Stromal cell of bone marrow (primary cell): ENCODE results near the gene CHI3L2.

Experiments
- DNase-seq: peaks from one replicate; pipeline ENCODE4 v3.0.0-alpha.2; 2012; ENCODE audit warnings: low read depth

The CHI3L2 gene

DNA sequence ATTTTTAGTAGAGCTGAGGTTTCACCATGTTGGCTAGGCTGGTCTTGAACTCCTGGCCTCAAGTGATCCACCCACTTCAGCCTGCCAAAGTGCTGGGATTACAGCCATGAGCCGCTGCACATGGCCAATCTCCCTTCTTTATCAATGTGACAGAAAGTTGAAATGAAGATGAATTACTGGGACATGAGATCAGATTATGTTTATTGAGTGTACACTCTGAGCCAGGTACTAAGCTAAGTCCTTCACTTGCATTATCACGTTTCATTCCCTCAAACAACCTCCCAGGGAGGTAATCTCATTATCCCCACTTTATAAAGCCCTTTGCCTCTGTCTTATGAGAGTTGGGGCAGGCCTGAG lies 6.3 kb upstream of the CHI3L2 start:
- no peak for DNase-seq

DNA sequence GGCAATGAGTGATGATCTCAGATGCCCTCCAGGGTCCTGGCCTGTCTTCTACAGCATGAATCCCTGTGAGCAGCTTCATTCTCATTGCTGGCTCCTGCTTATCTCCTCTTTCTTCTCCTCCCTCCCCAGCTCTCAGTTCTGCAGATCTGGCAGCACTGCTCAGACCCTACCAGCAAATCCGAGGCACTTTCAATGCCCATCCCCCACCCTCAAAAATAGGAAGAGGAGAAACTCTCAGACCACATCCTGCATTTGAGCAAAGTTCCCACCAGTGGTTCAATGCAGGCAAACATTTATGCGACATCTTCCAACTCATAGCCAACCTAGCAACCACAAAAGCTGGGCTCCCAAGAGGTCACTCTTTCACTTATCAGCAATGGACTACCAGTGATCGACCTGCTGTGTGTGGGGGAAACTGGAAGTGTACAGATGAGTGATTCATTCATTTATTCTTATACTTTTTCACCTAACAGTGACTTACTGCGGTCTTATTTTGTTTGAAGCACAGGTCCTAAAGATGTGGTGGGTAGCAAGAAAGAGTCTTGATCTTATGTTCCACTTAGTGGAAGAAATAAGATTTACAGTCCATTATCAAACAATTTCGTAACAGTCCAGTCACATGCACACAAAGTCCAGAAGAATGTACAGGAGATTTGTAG lies 5.8 kb upstream of the CHI3L2 start:
- no peak for DNase-seq

DNA sequence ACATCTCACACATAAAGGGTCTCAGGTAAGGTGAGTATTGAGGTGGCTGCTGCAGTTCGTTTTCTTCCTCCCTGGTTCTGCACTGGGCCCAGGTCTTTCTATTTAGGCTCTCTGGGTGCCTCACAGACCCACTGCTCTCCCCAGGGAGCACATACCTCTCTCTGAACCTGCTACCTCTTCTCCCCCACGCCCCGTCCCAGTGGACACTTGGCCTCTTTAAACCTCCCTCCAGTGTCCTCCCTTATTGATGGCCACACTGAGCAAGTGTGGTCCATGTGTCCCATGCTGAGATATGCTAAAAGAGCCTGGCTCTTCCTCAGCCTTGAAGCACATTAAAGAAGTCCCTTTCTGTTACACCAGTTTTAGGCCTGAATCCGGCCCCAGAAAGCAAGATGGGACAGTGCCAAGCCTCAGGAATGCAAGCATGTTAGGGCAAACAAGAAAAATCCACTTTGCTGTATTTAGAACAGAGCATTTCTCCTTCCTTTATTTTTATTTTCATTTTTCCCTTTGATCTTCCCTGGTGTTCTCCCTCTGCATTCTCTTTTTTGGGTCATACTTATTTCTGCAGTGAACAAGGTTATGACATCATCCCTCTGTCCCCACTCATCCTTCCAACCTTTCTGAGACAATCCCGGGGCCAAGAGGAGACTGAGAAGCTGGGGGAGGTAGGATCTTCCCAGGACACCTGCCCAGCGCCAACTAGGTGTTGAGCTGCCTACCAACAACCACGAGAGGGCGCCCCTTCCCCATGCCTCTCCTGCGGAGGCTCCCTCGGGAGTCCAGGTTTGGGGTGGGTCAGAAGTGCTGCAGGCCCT lies 5.0 kb upstream of the CHI3L2 start:
- no peak for DNase-seq

DNA sequence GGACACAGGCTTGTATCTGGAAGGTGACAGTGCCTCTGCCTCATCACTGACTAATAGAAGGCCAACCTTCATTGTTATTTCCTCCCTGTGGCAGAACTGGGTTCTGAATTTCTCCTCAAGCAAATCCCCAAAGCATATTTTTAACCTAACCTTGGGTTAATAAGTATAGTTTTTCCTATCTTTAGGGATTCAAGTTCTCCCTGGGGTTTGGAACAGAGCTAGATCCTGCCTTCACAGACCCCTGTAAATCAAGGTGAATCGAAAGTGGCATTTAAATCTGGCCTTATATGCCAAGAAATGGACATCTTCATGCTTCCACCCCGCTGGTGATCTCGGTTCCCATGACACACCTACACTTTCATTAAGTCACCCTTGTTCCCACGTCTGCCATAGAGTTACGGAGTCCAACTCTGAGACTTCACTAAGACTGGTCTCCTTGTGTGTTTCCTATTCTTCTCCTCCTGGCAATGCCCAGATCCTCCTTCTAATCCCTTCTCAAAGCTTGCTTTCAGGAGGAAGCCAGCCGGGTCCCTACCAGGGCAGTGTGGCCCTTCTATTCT lies 4.3 kb upstream of the CHI3L2 start:
- no peak for DNase-seq

DNA sequence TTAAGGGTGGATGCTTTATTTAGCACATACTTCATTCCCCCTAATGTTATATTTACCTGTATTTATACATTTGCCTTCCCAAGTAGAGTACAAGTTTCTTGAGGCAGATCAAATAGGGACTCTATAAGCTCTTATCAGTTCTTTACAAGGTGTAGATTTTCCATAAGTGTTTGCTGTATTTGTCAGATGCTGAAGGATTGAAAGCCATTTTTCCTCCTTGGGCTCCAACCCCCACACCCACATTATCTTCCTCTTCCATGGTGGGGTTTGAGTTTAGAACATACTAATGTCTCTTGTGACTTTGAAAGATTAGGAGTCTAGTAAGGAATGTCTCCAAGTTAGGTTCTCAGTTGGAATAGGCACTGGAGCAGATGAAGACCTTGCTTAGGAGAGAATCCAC lies 2.4 kb upstream of the CHI3L2 start:
- no peak for DNase-seq

DNA sequence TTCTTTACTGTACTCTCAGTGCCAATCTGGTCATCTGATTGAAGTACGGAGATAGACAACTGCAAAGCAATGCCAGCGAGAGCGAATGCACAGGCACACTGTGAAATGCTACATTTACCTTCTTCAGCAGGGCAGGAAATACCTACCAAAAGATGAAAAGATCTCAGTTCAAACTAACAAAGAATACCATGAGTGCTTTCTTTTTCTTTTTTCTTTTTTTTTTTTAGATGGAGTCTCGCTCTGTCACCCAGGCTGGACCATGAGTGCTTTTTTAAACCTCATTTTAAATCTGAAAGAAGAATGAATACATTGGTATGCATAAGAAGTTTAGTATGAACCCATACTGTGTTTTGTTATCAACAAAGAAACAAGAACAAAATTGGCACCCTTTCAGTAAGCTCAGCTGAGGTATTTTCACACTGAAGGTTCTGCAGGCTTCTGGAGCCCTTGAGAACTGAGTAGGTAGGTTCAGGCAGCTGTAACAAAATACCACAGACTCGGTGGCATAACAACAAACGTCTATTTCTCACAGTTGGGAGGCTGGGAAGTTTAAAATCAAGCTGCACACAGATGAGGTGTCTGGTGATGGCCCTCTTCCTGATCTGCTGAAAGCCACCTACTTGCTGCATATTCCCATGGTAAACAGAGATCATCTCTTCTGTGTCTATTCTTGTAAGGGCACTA lies 1.7 kb upstream of the CHI3L2 start:
- DNase-seq, result no peak

DNA sequence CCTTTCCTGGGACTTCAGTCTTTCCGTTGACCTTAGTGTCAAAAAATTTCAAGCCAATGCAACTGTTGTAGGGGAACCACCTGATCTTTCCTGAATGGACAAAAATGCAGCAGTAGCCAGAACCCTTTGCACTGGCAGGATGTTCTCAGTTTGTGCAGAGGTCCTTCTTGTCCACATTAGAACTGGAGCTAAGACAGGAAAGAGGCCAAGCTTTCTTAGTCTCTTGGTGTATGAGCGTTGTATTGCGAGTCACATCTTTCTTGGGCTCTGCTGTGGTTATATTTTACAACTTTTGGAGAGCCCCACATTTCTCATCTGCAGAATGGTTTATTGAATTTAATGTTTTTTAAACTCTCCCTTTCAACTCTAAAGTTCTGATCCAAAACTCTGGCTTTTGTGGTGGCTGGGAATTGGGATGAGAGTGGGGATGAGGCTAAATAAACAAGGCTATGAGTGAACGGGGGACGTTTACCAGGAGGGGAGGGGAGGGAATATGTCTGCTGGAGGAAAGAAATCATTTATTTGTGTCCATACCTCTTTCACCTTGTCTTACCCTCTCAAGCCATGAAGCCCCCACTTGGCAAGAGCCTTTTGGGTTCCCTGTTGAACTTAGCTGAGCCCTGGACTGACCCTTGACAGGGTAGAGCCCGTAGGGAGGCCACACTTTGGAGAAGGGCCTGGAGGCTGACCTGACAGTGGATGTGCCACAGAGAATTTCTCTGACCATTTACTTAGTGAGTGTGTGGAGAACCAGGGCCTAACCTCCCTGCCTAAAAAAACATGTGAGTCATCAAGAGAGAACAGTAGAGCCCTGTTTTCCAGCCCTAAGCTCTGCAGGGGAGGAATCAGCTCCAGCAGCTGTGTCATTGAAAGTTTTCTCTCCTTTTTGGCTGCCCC lies 586 bp downstream of the CHI3L2 start:
- peak; percentile 95 for DNase-seq

DNA sequence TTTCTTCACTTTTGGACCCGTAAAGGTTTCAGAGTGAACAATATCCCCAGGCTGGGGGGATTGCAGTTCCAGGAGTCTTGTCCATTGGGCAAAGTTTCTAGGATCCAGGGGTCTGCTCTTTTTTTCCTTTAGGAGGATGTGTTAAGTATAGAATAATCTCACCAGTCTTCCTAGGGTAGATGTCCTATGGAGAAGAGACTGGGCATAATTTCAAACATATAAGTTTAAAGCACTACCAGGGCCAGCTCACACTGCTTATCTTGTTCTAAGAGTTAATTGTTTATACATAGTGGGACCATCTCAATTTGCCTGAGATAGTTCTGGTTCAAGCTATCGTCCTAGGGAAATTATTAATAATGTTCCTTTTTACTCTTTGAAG lies 1.2 kb downstream of the CHI3L2 start:
- no peak for DNase-seq

DNA sequence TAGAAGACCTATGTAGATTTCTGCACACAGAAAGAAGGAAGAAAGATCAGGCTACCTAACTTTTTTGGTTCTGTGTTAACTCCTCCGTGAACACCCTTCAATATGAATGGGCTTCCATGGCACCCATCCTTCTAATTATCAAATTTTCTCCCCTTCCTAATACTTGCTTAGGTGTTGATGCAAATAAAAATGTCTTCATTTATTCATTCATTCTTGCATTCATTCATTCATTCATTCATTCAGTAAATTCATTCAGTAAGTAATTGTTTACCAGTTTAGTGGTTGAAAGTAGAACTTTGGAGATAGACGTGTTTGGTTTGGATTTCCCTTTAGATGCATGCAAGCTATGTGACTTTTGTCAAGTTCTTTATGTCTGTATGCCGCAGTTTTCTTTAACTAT lies 4.6 kb downstream of the CHI3L2 start:
- no peak for DNase-seq

DNA sequence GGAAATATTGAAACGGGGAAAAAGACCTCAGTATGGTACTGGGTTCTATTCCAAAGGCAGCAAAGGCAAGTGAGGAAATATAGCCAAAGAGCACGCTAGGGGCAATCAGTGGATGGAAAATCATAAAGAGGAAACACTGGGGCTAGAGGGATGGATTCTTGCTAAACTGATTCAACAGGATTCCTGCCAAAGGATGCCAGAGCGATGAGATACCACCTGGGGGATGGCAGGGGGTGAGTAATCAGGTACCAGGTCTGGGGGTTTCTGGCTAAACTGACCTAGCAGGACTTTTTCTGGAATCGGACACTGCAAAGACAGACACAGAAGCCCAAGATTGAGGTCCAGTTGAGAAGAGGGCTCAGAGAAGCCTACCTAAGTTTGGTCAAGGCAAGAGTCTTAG lies 6.7 kb downstream of the CHI3L2 start:
- no peak for DNase-seq

DNA sequence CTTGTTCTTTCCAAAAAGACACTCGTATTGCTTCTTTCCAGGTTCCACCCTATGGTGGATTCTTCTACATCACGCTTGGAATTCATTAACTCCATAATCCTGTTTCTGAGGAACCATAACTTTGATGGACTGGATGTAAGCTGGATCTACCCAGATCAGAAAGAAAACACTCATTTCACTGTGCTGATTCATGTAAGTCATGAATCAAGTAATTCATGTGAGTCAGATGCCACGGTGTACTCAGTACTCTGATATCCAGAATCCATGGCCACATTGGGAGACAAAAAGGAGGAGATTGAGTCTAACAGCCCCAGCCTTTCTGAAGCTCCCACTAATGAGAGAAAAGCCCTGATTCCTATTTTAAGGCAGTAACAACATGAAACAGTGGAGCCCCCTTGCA lies 7.4 kb downstream of the CHI3L2 start:
- DNase-seq, result peak; percentile 78

DNA sequence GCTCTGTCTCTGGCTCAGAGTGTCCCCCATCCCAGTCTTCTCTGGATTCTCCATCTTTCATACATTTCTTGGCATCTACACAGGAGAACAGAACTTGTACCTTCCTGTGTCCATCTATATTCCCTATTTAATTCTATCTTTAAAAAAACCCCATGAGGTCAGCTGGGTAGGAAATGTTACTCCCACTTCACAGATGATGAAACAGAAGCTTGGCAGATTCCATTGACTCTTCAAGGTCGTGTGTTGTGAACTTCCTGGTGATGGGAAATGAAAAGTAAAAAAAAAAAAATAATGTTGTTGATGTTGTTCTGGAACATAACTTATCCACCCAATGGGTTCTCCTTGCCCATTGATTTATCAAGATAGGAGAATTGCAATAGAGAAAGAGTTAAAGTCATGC lies 8.9 kb downstream of the CHI3L2 start:
- DNase-seq, result no peak

DNA sequence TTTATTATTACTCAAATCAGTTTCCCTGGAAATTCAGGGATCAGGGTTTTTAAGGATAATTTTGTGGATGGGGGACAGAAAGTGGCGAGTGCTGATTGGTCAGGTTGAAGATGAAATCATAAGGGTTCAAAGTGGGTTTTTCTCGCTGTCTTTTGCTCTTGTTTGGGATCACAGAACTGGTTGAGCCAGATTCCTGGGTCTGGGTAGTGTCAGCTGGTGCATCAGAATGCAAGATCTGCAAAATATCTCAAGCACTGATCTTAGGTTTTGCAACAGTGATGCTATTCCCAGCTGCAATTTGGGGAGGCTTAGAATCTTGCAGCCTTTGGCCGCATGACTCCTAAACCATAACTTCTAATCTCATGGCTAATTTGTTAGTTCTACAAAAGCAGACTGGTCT lies 9.3 kb downstream of the CHI3L2 start:
- DNase-seq, result no peak

DNA sequence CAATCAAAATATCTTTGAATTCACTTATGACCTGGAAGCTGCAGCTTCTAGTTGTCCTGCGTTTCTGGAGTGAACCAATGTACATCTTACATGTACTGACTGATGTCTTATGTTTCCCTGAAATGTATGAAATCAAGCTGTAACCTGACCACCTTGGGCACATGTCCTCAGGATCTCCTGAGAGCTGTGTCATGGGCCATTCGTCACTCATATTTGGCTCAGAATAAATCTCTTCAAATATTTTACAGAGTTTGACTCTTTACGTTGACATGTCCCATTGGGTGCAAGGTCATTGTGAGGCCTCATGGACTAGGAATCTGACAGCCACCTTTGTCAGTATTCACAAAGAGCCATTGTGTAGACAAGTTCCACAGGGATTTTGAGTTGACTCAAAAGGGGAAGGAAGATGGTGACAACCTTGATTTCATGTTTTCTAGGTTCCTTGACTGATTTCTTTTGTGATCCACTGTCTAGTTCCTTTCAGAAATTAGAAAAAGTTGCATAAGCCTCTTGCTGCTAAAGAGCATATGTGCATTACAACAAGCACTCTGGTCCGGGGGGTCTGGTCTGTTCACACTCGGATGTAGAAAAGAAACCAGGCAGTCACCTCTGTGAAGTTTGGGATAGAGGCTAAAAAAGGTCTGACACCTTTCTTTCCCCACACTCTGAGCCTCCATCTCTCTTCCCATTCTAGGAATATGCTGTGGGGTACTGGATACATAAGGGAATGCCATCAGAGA lies 10.7 kb downstream of the CHI3L2 start:
- DNase-seq, result no peak

DNA sequence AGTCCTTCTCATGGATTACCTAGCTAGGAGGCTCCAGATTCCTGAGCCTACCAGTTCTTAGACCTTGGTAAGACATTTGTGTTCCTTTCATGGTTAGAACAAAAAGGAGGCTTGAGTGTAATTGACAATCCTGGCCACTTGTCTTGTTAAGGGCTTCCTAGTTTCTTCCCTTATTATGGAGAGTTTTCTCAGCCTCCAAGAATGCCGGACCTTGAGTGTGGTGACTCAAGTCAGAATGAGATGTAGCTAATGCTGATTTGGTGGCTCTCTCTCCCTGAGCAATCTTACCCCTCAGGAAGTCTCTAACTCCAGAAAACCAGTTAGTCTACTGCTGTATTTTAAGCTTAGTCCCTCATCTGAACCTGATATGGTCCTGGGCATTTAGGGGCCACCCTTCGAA lies 14.3 kb downstream of the CHI3L2 start:
- DNase-seq, result no peak

DNA sequence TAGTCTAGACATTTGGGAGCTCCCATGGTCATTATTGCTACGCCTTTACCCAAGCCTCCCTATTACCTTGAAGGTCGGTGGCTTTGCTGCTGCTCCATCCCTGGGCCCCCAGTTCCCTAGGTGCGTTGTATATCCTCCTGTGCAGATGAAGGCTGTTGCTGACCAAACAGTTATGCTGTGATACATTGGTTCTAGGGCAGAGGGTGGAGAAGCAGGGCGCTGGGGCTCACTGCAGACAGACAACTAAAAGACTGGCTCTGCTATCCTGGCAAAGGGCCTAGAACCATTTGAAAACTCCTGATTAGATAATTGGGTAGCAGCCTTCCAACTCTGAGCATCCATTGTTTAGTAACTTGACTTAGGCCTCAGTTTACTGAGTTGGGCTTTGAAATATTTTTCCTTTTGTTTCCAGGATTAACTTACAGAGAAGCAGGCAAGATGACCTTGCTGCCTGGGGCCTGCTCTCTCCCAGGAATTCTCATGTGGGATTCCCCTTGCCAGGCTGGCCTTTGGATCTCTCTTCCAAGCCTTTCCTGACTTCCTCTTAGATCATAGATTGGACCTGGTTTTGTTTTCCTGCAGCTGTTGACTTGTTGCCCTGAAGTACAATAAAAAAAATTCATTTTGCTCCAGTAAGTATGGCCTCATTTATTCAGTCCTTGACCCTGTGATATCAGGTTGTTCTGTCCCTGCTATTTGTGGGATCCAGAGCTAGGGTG lies 15.5 kb downstream of the CHI3L2 start:
- DNase-seq, result no peak

DNA sequence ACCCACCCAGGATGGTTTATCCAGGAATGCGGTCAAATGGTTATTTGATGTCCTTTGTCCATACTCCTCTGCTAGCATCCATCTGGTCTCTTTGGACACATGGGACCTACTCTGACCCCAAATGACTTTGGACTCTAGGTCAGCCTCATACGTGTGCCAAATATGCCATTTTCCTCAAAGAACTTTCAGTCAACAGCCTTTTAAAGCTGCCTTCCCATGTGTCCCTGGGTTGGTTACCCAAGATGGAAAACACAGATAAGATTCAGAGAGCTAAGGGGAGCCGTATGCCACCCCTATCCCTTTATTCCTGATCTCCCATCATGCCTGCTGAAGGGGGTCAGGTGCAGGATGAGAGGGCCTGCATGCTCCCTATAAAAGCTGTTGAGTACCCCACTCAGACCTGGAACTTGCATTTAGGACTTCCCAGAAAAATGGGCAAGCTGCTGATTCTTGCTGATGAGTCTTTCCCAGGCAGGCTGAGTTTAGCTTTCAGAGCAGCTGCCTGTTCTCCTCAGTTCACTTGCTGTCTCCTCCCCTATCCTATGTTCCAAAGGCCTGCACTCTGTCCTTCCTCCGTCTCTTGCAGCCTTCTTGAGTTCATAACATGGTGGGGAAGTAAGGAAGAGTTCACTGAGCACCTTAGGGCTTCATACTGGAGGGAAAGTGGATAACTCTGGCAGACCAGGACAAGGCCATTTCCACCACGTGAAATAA lies 19.8 kb downstream of the CHI3L2 start:
- no peak for DNase-seq

DNA sequence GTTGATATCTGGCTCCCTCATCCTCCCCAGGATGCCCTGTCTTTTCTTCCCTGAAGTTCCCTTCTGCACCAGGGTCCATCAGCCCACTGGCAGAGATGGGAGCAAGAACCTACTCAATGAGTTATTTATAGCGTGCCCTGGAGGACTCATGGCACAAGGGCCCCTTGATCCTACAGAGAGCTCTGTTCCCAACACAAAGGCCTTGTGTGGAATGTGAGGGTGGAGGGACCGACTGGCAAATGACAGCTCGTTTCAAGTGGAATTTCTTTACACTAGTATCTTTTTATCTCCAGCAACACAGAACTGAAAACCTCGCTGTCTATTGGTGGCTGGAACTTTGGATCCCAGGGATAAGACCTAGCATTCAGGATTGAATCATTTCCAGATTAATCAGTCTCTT lies 22.4 kb downstream of the CHI3L2 start:
- DNase-seq, result no peak

DNA sequence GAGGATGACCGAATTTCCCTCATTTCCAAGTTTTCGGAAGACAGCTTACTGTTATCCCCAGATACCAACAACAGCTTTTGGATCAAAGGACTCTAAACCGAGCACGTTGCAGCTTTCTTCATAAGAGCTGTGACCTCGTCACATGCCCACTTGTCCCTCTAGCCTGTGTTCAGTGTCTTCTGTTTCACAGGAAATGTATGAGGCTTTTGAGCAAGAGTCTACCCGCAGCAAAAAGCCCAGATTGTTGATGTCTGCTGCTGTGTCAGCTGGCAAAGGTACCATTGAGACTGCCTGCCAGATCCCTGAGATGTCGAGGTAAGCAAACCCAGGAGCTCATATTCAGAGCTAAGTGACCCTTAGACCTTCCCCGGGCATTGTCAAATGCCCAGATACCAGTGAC lies 24.1 kb downstream of the CHI3L2 start:
- DNase-seq, result no peak

DNA sequence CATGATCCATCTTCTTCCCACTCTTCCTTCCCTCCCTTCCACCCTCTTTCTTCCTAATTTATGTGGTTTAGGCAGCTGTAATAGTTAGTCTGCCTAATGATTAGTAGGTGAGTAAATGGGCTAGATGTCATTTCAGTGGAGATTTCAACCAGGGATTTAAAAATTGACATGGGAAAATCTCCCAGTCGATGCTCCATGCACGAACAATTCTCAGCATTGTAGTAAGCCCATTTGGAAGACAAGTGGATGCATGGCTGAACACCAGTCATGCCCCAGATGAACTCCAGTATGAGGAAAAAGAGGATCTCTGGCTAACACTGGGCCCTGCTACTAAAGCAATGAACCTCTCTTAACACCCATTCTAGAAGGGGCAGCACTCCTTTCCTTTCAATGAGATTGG lies 25.3 kb downstream of the CHI3L2 start:
- DNase-seq, result no peak
